MM.1S (cell line): ENCODE measurements around the gene HDGF.

Experiments used
- DNase-seq: peaks from one replicate; pipeline ENCODE4 v3.0.0-alpha.2; 2015
- H2AFZ ChIP-seq: fragments of 300-600 bp; sonication (generic); 2 replicates; pipeline ENCODE4 v1.6.0; 2016; ENCODE audit warnings: antibody characterized with exemption, low read length
- H3F3A ChIP-seq: fragments of 300-600 bp; sonication (generic); 2 replicates; pipeline ENCODE4 v1.6.1; 2016; ENCODE audit warnings: mild to moderate bottlenecking, antibody characterized with exemption, low read length, moderate library complexity, mixed read lengths; ENCODE audit not compliant: insufficient read depth
- H3K27ac ChIP-seq: fragments of 300-600 bp; sonication (generic); 2 replicates; pipeline ENCODE4 v1.5.1; 2016; ENCODE audit warnings: mild to moderate bottlenecking, low read length
- H3K27me3 ChIP-seq: fragments of 300-600 bp; sonication (generic); replicated peaks from 2 replicates; pipeline ENCODE4 v1.6.0; 2016; ENCODE audit warnings: low read length; ENCODE audit not compliant: insufficient read depth
- H3K36me3 ChIP-seq: fragments of 300-600 bp; sonication (generic); replicated peaks from 2 replicates; pipeline ENCODE4 v1.6.1; 2016; ENCODE audit warnings: mild to moderate bottlenecking, low read length, mixed read lengths; ENCODE audit not compliant: insufficient read depth
- H3K4me1 ChIP-seq: fragments of 300-600 bp; sonication (generic); 2 replicates; pipeline ENCODE4 v1.6.1; 2016; ENCODE audit warnings: low read length, mixed read lengths
- H3K4me2 ChIP-seq: fragments of 300-600 bp; sonication (generic); 2 replicates; pipeline ENCODE4 v1.6.0; 2016; ENCODE audit warnings: low read depth, low read length
- H3K4me3 ChIP-seq: fragments of 300-600 bp; sonication (generic); 2 replicates; pipeline ENCODE4 v1.5.1; 2016; ENCODE audit warnings: low read length, mixed read lengths
- H3K79me2 ChIP-seq: fragments of 300-600 bp; sonication (generic); 2 replicates; pipeline ENCODE4 v1.6.1; 2016; ENCODE audit warnings: mixed run types, low read length, mixed read lengths
- H3K9ac ChIP-seq: fragments of 300-600 bp; sonication (generic); 2 replicates; pipeline ENCODE4 v1.6.1; 2016; ENCODE audit warnings: low read length, mixed read lengths
- H3K9me2 ChIP-seq: fragments of 300-600 bp; sonication (generic); replicated peaks from 2 replicates; pipeline ENCODE4 v1.6.1; 2016; ENCODE audit warnings: mild to moderate bottlenecking, low read length, mixed read lengths; ENCODE audit not compliant: insufficient read depth
- H3K9me3 ChIP-seq: fragments of 300-600 bp; sonication (generic); replicated peaks from 2 replicates; pipeline ENCODE4 v1.6.1; 2016; ENCODE audit warnings: mild to moderate bottlenecking, low read length, mixed read lengths; ENCODE audit not compliant: insufficient read depth
- H4K20me1 ChIP-seq: fragments of 300-600 bp; sonication (generic); 2 replicates; pipeline ENCODE4 v1.6.1; 2016; ENCODE audit warnings: mild to moderate bottlenecking, low read length, moderate library complexity, mixed read lengths; ENCODE audit not compliant: insufficient read depth
- EZH2 ChIP-seq: fragments of 300-600 bp; sonication (generic); optimal IDR thresholded peaks from 2 replicates; pipeline ENCODE3; 2017; ENCODE audit warnings: low read depth, mild to moderate bottlenecking, antibody characterized with exemption, low read length, mixed read lengths
- EZH2phosphoT487 ChIP-seq: fragments of 300-600 bp; sonication (generic); IDR thresholded peaks from 2 replicates; pipeline ENCODE4 v1.6.1; 2018; ENCODE audit warnings: antibody characterized with exemption, low read length
- TF ChIP-seq, protein P1 (sequence below): fragments of 300-600 bp; sonication (generic); IDR thresholded peaks from 2 replicates; pipeline ENCODE4 v1.5.1; 2016; ENCODE audit warnings: antibody characterized with exemption, low read length, mixed read lengths

Gene HDGF

DNA sequence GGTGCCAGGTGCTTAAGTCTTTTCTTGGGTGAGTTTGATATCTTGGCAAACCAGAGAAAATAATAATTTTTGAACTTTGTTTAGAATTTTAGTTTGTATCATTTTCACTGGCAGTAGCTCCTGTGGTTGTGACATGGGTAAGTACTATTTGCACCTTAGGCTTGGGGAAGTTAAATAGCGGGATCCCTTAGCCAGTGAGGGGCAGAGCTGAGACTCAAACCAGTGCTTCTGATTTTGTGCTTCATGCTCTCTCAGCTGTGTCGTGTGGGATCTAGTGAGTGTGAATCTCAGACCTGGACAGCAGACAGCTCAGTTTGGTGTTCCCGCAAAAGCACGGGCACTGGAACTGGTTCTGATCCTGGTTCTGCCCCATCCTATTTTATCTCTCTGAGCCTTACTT is 25.5 kb upstream of the HDGF start:
- DNase-seq = no peak
- H3K79me2 ChIP-seq = peaks cover 91% of the 10 kb centered on the region
- H3K4me1 ChIP-seq = no peaks in the 10 kb centered on the region
- TF ChIP-seq, protein P1, sequence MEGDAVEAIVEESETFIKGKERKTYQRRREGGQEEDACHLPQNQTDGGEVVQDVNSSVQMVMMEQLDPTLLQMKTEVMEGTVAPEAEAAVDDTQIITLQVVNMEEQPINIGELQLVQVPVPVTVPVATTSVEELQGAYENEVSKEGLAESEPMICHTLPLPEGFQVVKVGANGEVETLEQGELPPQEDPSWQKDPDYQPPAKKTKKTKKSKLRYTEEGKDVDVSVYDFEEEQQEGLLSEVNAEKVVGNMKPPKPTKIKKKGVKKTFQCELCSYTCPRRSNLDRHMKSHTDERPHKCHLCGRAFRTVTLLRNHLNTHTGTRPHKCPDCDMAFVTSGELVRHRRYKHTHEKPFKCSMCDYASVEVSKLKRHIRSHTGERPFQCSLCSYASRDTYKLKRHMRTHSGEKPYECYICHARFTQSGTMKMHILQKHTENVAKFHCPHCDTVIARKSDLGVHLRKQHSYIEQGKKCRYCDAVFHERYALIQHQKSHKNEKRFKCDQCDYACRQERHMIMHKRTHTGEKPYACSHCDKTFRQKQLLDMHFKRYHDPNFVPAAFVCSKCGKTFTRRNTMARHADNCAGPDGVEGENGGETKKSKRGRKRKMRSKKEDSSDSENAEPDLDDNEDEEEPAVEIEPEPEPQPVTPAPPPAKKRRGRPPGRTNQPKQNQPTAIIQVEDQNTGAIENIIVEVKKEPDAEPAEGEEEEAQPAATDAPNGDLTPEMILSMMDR = no peak
- TF ChIP-seq EZH2 (no peak), EZH2phosphoT487 (no peak)
- H3K36me3 ChIP-seq = no peaks in the 10 kb centered on the region
- no peaks in the 10 kb centered on the region for H3K9me2 ChIP-seq
- H4K20me1 ChIP-seq = peaks cover 30% of the 10 kb centered on the region; the same call in 1 of the 2 replicates
- no peaks in the 10 kb centered on the region for H3K27me3 ChIP-seq
- no peak overlapping the region for H3K9ac ChIP-seq
- H3K4me3 ChIP-seq = no peak overlapping the region
- H2AFZ ChIP-seq = no peak overlapping the region
- H3K4me2 ChIP-seq = no peak overlapping the region
- H3K27ac ChIP-seq = no peak overlapping the region
- H3K9me3 ChIP-seq = no peaks in the 10 kb centered on the region
- H3F3A ChIP-seq = peaks cover 7% of the 10 kb centered on the region; the same call in 1 of the 2 replicates

- no peak overlapping the region for H2AFZ ChIP-seq
- no peaks in the 10 kb centered on the region for H3K9me3 ChIP-seq
- H3K4me3 ChIP-seq = no peak overlapping the region
- no peak overlapping the region for H3K27ac ChIP-seq
- DNase-seq = no peak
- H3K4me2 ChIP-seq = no peak overlapping the region
- peaks cover 30% of the 10 kb centered on the region; the same call in 1 of the 2 replicates for H4K20me1 ChIP-seq
- H3K4me1 ChIP-seq = no peaks in the 10 kb centered on the region
- H3K36me3 ChIP-seq = no peaks in the 10 kb centered on the region
- peaks cover 90% of the 10 kb centered on the region for H3K79me2 ChIP-seq
- H3K9me2 ChIP-seq = no peaks in the 10 kb centered on the region
- no peaks in the 10 kb centered on the region for H3K27me3 ChIP-seq
- peaks cover 7% of the 10 kb centered on the region; the same call in 1 of the 2 replicates for H3F3A ChIP-seq
- no peak overlapping the region for H3K9ac ChIP-seq
- TF ChIP-seq EZH2phosphoT487 (no peak), EZH2 (no peak)
- TF ChIP-seq, protein P1 = no peak
Observed at GRCh38 chr1:156775799-156776198, 24.3 kb upstream of the HDGF start.

GRCh38 chr1:156773607-156774006 is 22.1 kb upstream of the HDGF start:
- Histone ChIP-seq H3K9me3 (no peaks in the 10 kb centered on the region), H3K27ac (no peak overlapping the region), H3K27me3 (no peaks in the 10 kb centered on the region), H3K4me1 (peaks cover 7% of the 10 kb centered on the region), H3K4me2 (no peak overlapping the region), H3K79me2 (peaks cover 96% of the 10 kb centered on the region), H4K20me1 (peaks cover 30% of the 10 kb centered on the region; the same call in 1 of the 2 replicates), H3K9ac (no peak overlapping the region), H3F3A (peaks cover 7% of the 10 kb centered on the region; the same call in 1 of the 2 replicates), H3K4me3 (no peak overlapping the region), H3K36me3 (no peaks in the 10 kb centered on the region; the same call in 1 of the 2 replicates), H3K9me2 (no peaks in the 10 kb centered on the region), H2AFZ (no peak overlapping the region)
- no peak for TF ChIP-seq EZH2phosphoT487
- TF ChIP-seq, protein P1 = peak; percentile 20
- TF ChIP-seq EZH2 = no peak
- DNase-seq = no peak
